Keratinocyte (primary cell): ENCODE results near the gene LARP4. TPM values are rescaled to one million over a fixed set of nuclear protein-coding genes. Genes with fewer than 3 reads are reported as not detected.
"Not testable (repeated sequence)": the region's sequence is repeated elsewhere in the genome, so short reads cannot be mapped to it uniquely, and the experiment has no call there.

ENCODE experiments used
- DNase-seq: peaks from one replicate; pipeline ENCODE4 v3.0.0-alpha.2; 2011; ENCODE audit warnings: low read depth, missing footprints, low spot score
- FAIRE-seq: peaks from 2 replicates; lab custom pipeline; 2011; peaks lifted over from hg19 to GRCh38; lab: Jason Lieb, UNC
- H2AFZ ChIP-seq: 2 replicates; pipeline ENCODE4 v1.6.0; 2012; ENCODE audit warnings: low read length, control low read depth, inconsistent platforms; ENCODE audit not compliant: control insufficient read depth
- H3K27ac ChIP-seq: 2 replicates; pipeline ENCODE4 v1.5.1; 2011; ENCODE audit warnings: low read length; ENCODE audit not compliant: control insufficient read depth, insufficient read depth
- H3K27me3 ChIP-seq: 3 replicates; pipeline ENCODE4 v1.6.0; 2011; ENCODE audit warnings: low read length; ENCODE audit not compliant: control insufficient read depth, insufficient read depth; ENCODE audit errors: extremely low read depth
- H3K36me3 ChIP-seq, 2 experiments: 2 replicates in 1 of 2; 3 replicates in 1 of 2; pipeline ENCODE4 v1.5.1; 2011; ENCODE audit warnings: low read length in 2 of 2, mild to moderate bottlenecking in 1 of 2; ENCODE audit not compliant: control insufficient read depth in 2 of 2, insufficient read depth in 2 of 2; ENCODE audit errors: extremely low read depth in 1 of 2
- H3K4me1 ChIP-seq: 3 replicates; pipeline ENCODE4 v1.5.1; 2011; ENCODE audit warnings: low read length; ENCODE audit not compliant: control insufficient read depth, insufficient read depth; ENCODE audit errors: extremely low read depth
- H3K4me2 ChIP-seq: 3 replicates; pipeline ENCODE4 v1.6.0; 2011; ENCODE audit warnings: low read depth, low read length; ENCODE audit not compliant: control insufficient read depth, insufficient read depth; ENCODE audit errors: extremely low read depth
- H3K4me3 ChIP-seq, 3 experiments: fragments of 200-600 bp in 1 of 3; sonication (generic) in 1 of 3; 2 replicates in 2 of 3; 3 replicates in 1 of 3; pipeline ENCODE4 v1.5.1; 2011 to 2016; ENCODE audit warnings: low read length in 3 of 3, mild to moderate bottlenecking in 3 of 3, control low read depth in 2 of 3, inconsistent platforms in 1 of 3, low read depth in 1 of 3, mixed read lengths in 1 of 3, mixed run types in 1 of 3, moderate library complexity in 1 of 3; ENCODE audit not compliant: control insufficient read depth in 2 of 3, insufficient read depth in 2 of 3; ENCODE audit errors: extremely low read depth in 1 of 3
- H3K79me2 ChIP-seq: 2 replicates; pipeline ENCODE4 v1.6.0; 2012; ENCODE audit warnings: low read length; ENCODE audit not compliant: control insufficient read depth, insufficient read depth
- H3K9ac ChIP-seq: 3 replicates; pipeline ENCODE4 v1.6.0; 2011; ENCODE audit warnings: low read length; ENCODE audit not compliant: control insufficient read depth, insufficient read depth; ENCODE audit errors: extremely low read depth
- H3K9me1 ChIP-seq: 3 replicates; pipeline ENCODE4 v1.6.0; 2011; ENCODE audit warnings: low read length; ENCODE audit not compliant: control insufficient read depth, insufficient read depth; ENCODE audit errors: extremely low read depth
- H3K9me3 ChIP-seq: 2 replicates; pipeline ENCODE4 v1.5.1; 2012; ENCODE audit warnings: low read depth, low read length; ENCODE audit not compliant: control insufficient read depth
- H4K20me1 ChIP-seq: 3 replicates; pipeline ENCODE4 v1.6.0; 2011; ENCODE audit warnings: low read length; ENCODE audit not compliant: control insufficient read depth, insufficient read depth; ENCODE audit errors: extremely low read depth
- EZH2 ChIP-seq: IDR thresholded peaks from one replicate; pipeline ENCODE4 v1.6.1; 2012; ENCODE audit warnings: inconsistent platforms, mild to moderate bottlenecking, low read length, moderate library complexity
- dilution Hi-C: fragments of 300-500 bp; cut with MboI; formaldehyde crosslinking; loops from one replicate; pipeline ENCODE4 v1.7.0; 2020; ENCODE audit warnings: low sequenced_read_pairs; ENCODE audit not compliant: extremely low pct_ligation_motif_present
- polyA plus RNA-seq, 5 experiments: library from polyadenylated mRNA; depleted of rRNA in 3 of 5; stranded (reverse) in 3 of 5; stranded (forward) in 1 of 5; unstranded in 1 of 5; fragments of >200 nt; gene quantifications; 1 replicate in 1 of 5; 2 replicates in 3 of 5; 3 replicates in 1 of 5; pipeline versions ENCODE4 v1.2.1 to v1.2.3, GENCODE V29; 2011 to 2012; ENCODE audit warnings: missing spikeins in 2 of 5, low read depth in 1 of 5, low replicate concordance in 1 of 5
- TF ChIP-seq, protein P1 (sequence below), 3 experiments: IDR thresholded peaks in 1 of 3; conservative IDR thresholded peaks in 1 of 3; optimal IDR thresholded peaks in 1 of 3; 2 replicates in 2 of 3; 3 replicates in 1 of 3; pipeline versions ENCODE3 to v1.5.1; 2011; ENCODE audit warnings: low read length in 3 of 3, mild to moderate bottlenecking in 3 of 3, moderate library complexity in 2 of 3, control low read depth in 1 of 3, inconsistent platforms in 1 of 3; ENCODE audit not compliant: insufficient read depth in 2 of 3; ENCODE audit errors: extremely low read depth in 1 of 3

The LARP4 gene
- polyA plus RNA-seq, 1 donor (not counting 4 experiments of a cell fraction or from before 2014, with no cell fraction given): 33.2 TPM

DNA sequence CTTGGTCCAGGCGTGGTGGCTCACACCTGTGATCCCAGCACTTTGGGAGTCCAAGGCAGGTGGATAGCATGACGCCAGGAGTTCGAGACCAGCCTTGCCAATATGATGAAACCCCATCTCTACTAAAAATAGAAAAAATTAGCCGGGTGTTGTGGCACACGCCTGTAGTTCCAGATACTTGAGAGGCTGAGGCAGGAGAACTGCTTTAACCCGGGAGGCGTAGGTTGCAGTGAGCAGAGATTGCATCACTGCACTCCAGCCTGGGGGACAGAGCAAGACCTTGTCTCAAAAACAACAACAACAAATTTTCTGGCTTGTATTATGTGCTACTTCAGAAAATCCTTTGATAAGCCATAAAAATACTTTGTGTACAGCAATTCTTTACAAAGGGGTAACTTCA, 41.1 kb downstream of the LARP4 start:
- H3K79me2 ChIP-seq: no peaks in the 10 kb centered on the region
- FAIRE-seq (no peak), DNase-seq (no peak)
- TF ChIP-seq, protein P1, sequence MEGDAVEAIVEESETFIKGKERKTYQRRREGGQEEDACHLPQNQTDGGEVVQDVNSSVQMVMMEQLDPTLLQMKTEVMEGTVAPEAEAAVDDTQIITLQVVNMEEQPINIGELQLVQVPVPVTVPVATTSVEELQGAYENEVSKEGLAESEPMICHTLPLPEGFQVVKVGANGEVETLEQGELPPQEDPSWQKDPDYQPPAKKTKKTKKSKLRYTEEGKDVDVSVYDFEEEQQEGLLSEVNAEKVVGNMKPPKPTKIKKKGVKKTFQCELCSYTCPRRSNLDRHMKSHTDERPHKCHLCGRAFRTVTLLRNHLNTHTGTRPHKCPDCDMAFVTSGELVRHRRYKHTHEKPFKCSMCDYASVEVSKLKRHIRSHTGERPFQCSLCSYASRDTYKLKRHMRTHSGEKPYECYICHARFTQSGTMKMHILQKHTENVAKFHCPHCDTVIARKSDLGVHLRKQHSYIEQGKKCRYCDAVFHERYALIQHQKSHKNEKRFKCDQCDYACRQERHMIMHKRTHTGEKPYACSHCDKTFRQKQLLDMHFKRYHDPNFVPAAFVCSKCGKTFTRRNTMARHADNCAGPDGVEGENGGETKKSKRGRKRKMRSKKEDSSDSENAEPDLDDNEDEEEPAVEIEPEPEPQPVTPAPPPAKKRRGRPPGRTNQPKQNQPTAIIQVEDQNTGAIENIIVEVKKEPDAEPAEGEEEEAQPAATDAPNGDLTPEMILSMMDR (optimal IDR thresholded peaks at IDR 0.05 in 1 of 3, IDR thresholded peaks at IDR 0.05 in 1 of 3, conservative IDR thresholded peaks at IDR 0.05 in 1 of 3; ENCODE audit: extremely low read depth in 1 of 3, insufficient read depth in 2 of 3, low read length in 3 of 3): no peak
- TF ChIP-seq EZH2: no peak
- no peaks in the 10 kb centered on the region for H3K27me3 ChIP-seq
- no peak overlapping the region for H3K4me3 ChIP-seq
- H3K9me3 ChIP-seq: no peaks in the 10 kb centered on the region
- peaks cover 10% of the 10 kb centered on the region for H3K4me1 ChIP-seq
- no peak overlapping the region for H3K4me2 ChIP-seq
- no peak overlapping the region for H3K9ac ChIP-seq
- no peaks in the 10 kb centered on the region for H3K9me1 ChIP-seq
- peaks cover 9 to 12% of the 10 kb centered on the region in 2 experiments for H3K36me3 ChIP-seq
- H3K27ac ChIP-seq: peak overlapping the region; percentile 54
- dilution Hi-C loops: no loop called here
- H2AFZ ChIP-seq: no peak overlapping the region
- no peaks in the 10 kb centered on the region for H4K20me1 ChIP-seq

DNA sequence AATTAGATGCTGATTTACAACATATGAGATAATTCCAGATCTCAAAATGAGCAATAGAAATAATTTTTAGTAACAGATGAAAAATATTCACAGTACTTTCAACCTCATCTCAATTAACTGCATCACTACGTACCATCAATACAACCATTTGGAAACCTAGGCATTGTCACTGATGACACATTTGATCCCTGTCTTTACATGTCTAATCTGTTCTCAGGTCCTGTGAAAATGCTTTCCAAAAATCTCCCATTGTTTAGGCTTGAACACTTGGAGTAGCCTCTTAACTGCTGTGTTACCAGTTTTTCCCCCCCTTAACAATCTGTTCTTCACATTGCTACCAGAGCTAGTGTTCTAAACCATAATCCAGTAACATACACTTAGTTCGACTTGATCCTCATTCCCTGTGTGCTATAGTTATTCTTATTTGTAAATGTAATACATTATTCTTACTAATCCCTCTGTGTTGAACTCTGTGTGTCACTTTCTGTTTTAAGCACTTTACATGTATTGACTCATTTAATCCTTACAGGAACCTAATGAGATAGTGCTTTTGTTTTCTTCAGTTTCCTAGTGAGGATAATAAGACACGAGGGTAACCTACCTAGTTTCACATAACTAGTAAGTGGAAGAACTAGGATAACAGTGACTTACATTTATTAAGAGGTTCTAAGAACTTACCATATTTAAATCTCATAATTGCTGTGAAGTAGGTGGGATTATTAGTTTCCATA, 41.7 kb downstream of the LARP4 start:
- Histone ChIP-seq H3K4me2 (no peak overlapping the region), H3K9me1 (no peaks in the 10 kb centered on the region), H3K27ac (peak overlapping the region; percentile 54), H2AFZ (no peak overlapping the region), H3K27me3 (no peaks in the 10 kb centered on the region), H3K4me1 (peaks cover 10% of the 10 kb centered on the region), H3K4me3 (no peak overlapping the region), H3K36me3 (peaks cover 7 to 10% of the 10 kb centered on the region in 2 experiments), H3K9me3 (no peaks in the 10 kb centered on the region), H3K9ac (no peak overlapping the region), H3K79me2 (no peaks in the 10 kb centered on the region), H4K20me1 (no peaks in the 10 kb centered on the region)
- peak; percentile 73 for FAIRE-seq
- dilution Hi-C loops: no loop called here
- no peak for DNase-seq
- TF ChIP-seq, protein P1 (optimal IDR thresholded peaks at IDR 0.05 in 1 of 3, IDR thresholded peaks at IDR 0.05 in 1 of 3, conservative IDR thresholded peaks at IDR 0.05 in 1 of 3; ENCODE audit: extremely low read depth in 1 of 3, insufficient read depth in 2 of 3, low read length in 3 of 3): no peak
- TF ChIP-seq EZH2: no peak

DNA sequence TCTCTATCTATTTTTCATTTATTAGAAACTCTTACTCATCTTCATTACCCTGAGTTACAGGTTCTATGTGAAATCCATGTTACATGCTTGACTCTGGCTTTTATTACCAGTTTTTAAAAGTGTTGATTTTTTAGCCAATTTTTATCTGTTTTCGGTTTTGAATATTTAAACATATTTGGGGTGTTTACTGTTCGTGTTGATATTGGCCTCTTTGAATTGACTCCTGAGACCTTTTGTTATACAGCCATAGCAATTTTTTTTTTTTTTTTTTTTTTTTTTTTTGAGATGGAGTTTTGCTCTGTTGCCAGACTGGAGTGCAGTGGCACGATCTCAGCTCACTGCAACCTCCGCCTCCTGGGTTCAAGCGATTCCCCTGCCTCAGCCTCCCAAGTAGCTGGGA, 49.0 kb downstream of the LARP4 start:
- H3K9me1 ChIP-seq, DNase-seq, H3K79me2 ChIP-seq, H3K27ac ChIP-seq, H2AFZ ChIP-seq, FAIRE-seq, H3K4me2 ChIP-seq, H3K27me3 ChIP-seq, dilution Hi-C loops, H3K36me3 ChIP-seq, H3K4me3 ChIP-seq, H3K9me3 ChIP-seq, H3K9ac ChIP-seq, H4K20me1 ChIP-seq, H3K4me1 ChIP-seq: not testable (repeated sequence)
